H1 (cell line): Measurements from ENCODE around the gene PCDHA7. TPM values are rescaled to one million over a fixed set of nuclear protein-coding genes. Genes with fewer than 3 reads are reported as not detected.

ENCODE experiments used
- CTCF ChIA-PET: fragments of 300-600 bp; sonication (Branson Sonifier 250); formaldehyde crosslinking; loops from one replicate; lab custom pipeline; 2021; ENCODE audit not compliant: partially characterized antibody; lab: Charles Lee
- POLR2A ChIA-PET: fragments of 300-600 bp; sonication (Branson Sonifier 250); formaldehyde crosslinking; loops from one replicate; lab custom pipeline; 2021; ENCODE audit warnings: inconsistent platforms; ENCODE audit not compliant: partially characterized antibody; lab: Charles Lee
- DNase-seq, 2 experiments: peaks; one replicate each; pipeline versions ENCODE4 v3.0.0 to v3.0.0-alpha.2; 2010 to 2022; ENCODE audit warnings: low spot score in 2 of 2, low read depth in 1 of 2, mixed read lengths in 1 of 2
- FAIRE-seq: peaks from 2 replicates; lab custom pipeline; 2011; peaks lifted over from hg19 to GRCh38; lab: Jason Lieb, UNC
- H2AFZ ChIP-seq: 2 replicates; pipeline ENCODE4 v1.8.1; 2012; ENCODE audit warnings: low read length, inconsistent platforms
- H2AK5ac ChIP-seq: 2 replicates; pipeline ENCODE4 v1.6.1; 2013; ENCODE audit warnings: low read depth, low read length
- H2BK120ac ChIP-seq: replicated peaks from 2 replicates; pipeline ENCODE3; 2013; ENCODE audit warnings: low read depth, low read length, inconsistent platforms
- H2BK12ac ChIP-seq: 2 replicates; pipeline ENCODE4 v1.6.1; 2013; ENCODE audit warnings: low read depth, low read length
- H2BK15ac ChIP-seq: 2 replicates; pipeline ENCODE4 v1.6.1; 2013; ENCODE audit warnings: low read length
- H2BK20ac ChIP-seq: 2 replicates; pipeline ENCODE4 v1.6.1; 2013; ENCODE audit warnings: low read length
- H2BK5ac ChIP-seq: 2 replicates; pipeline ENCODE4 v1.6.1; 2013; ENCODE audit warnings: low read depth, low read length
- H3K14ac ChIP-seq: 2 replicates; pipeline ENCODE4 v1.6.1; 2013; ENCODE audit warnings: inconsistent platforms; ENCODE audit not compliant: insufficient read length
- H3K18ac ChIP-seq: 2 replicates; pipeline ENCODE4 v1.6.1; 2013; ENCODE audit warnings: low read length; ENCODE audit errors: extremely low read depth
- H3K23ac ChIP-seq: 2 replicates; pipeline ENCODE4 v1.6.1; 2013; ENCODE audit warnings: inconsistent platforms; ENCODE audit not compliant: insufficient read length
- H3K23me2 ChIP-seq: 2 replicates; pipeline ENCODE4 v1.6.1; 2013; ENCODE audit warnings: low read depth, low read length
- H3K27ac ChIP-seq: 2 replicates; pipeline ENCODE4 v1.6.1; 2011; ENCODE audit warnings: low read depth, low read length, inconsistent platforms
- H3K27me3 ChIP-seq, 4 experiments: replicated peaks in 1 of 4; 1 replicate in 1 of 4; 2 replicates in 3 of 4; pipeline versions ENCODE4 v1.6.1 to v1.8.1; 2011 to 2013; ENCODE audit warnings: low read length in 3 of 4, mild to moderate bottlenecking in 3 of 4, inconsistent platforms in 2 of 4, mixed read lengths in 2 of 4, moderate library complexity in 1 of 4; ENCODE audit not compliant: control insufficient read depth in 3 of 4, insufficient read depth in 3 of 4; ENCODE audit errors: extremely low read depth in 1 of 4
- H3K36me3 ChIP-seq, 4 experiments: 2 replicates each; pipeline versions ENCODE4 v1.6.1 to v1.8.1; 2011 to 2013; ENCODE audit warnings: mild to moderate bottlenecking in 4 of 4, low read length in 3 of 4, moderate library complexity in 2 of 4, control low read depth in 1 of 4, inconsistent platforms in 1 of 4; ENCODE audit not compliant: insufficient read depth in 4 of 4, control insufficient read depth in 2 of 4
- H3K4ac ChIP-seq: replicated peaks from 2 replicates; pipeline ENCODE3; 2013; ENCODE audit warnings: low read length, low read depth, mixed read lengths, inconsistent platforms; ENCODE audit not compliant: insufficient read length
- H3K4me1 ChIP-seq, 4 experiments: replicated peaks in 1 of 4; 1 replicate in 1 of 4; 2 replicates in 3 of 4; pipeline versions ENCODE4 v1.6.1 to v1.8.1; 2011 to 2013; ENCODE audit warnings: low read length in 3 of 4, inconsistent platforms in 2 of 4, mixed read lengths in 1 of 4; ENCODE audit not compliant: insufficient read depth in 4 of 4, control insufficient read depth in 3 of 4
- H3K4me2 ChIP-seq, 2 experiments: 2 replicates each; pipeline versions ENCODE4 v1.6.1 to v1.8.1; 2011 to 2013; ENCODE audit warnings: low read depth in 2 of 2, low read length in 2 of 2, control low read depth in 1 of 2, inconsistent platforms in 1 of 2, mild to moderate bottlenecking in 1 of 2; ENCODE audit not compliant: insufficient read depth in 1 of 2
- H3K4me3 ChIP-seq, 4 experiments: fragments of 200-600, 300-600 bp in 1 of 4; sonication (generic), shearing (Covaris generic), sonication (Bioruptor Twin) in 1 of 4; 2 replicates each; pipeline versions ENCODE4 v1.5.1 to v1.8.1; 2011 to 2016; ENCODE audit warnings: low read length in 4 of 4, low read depth in 3 of 4, control low read depth in 2 of 4, inconsistent platforms in 2 of 4, mild to moderate bottlenecking in 2 of 4, mixed read lengths in 1 of 4, moderate library complexity in 1 of 4; ENCODE audit not compliant: insufficient read depth in 2 of 4; ENCODE audit errors: extremely low read depth in 1 of 4
- H3K56ac ChIP-seq: replicated peaks from 2 replicates; pipeline ENCODE3; 2013; ENCODE audit warnings: low read depth, mild to moderate bottlenecking, mixed read lengths, low read length, inconsistent platforms; ENCODE audit not compliant: insufficient read length
- H3K79me1 ChIP-seq: 2 replicates; pipeline ENCODE4 v1.6.1; 2013; ENCODE audit warnings: low read depth, low read length, control low read depth
- H3K79me2 ChIP-seq, 2 experiments: 2 replicates each; pipeline versions ENCODE4 v1.6.1 to v1.8.1; 2012 to 2013; ENCODE audit warnings: low read length in 2 of 2, mild to moderate bottlenecking in 2 of 2, inconsistent platforms in 1 of 2; ENCODE audit not compliant: insufficient read depth in 2 of 2, control insufficient read depth in 1 of 2
- H3K9ac ChIP-seq, 4 experiments: replicated peaks in 1 of 4; 1 replicate in 1 of 4; 2 replicates in 3 of 4; pipeline versions ENCODE4 v1.6.1 to v1.8.1; 2011 to 2013; ENCODE audit warnings: low read depth in 3 of 4, low read length in 3 of 4, control low read depth in 2 of 4, mild to moderate bottlenecking in 2 of 4, moderate library complexity in 2 of 4, inconsistent platforms in 1 of 4; ENCODE audit errors: extremely low read depth in 1 of 4
- H3K9me3 ChIP-seq, 2 experiments: 2 replicates each; pipeline versions ENCODE4 v1.6.1 to v1.8.1; 2012 to 2013; ENCODE audit warnings: mild to moderate bottlenecking in 2 of 2, moderate library complexity in 2 of 2, control low read depth in 1 of 2, inconsistent platforms in 1 of 2, low read depth in 1 of 2, low read length in 1 of 2, mixed read lengths in 1 of 2; ENCODE audit not compliant: insufficient read depth in 2 of 2
- H4K20me1 ChIP-seq, 2 experiments: replicated peaks in 1 of 2; 2 replicates each; pipeline versions ENCODE3 to v1.8.1; 2011 to 2013; ENCODE audit warnings: inconsistent platforms in 2 of 2, low read length in 2 of 2, mild to moderate bottlenecking in 1 of 2; ENCODE audit not compliant: insufficient read depth in 2 of 2, control insufficient read depth in 1 of 2
- H4K5ac ChIP-seq: 2 replicates; pipeline ENCODE4 v1.6.1; 2013; ENCODE audit warnings: low read length, low read depth, mixed read lengths, inconsistent platforms; ENCODE audit not compliant: insufficient read length
- H4K8ac ChIP-seq: 2 replicates; pipeline ENCODE4 v1.8.0; 2013; ENCODE audit warnings: mild to moderate bottlenecking, moderate library complexity, low read length, inconsistent platforms; ENCODE audit not compliant: insufficient read depth; ENCODE audit errors: extremely low read depth
- H4K91ac ChIP-seq: replicated peaks from 2 replicates; pipeline ENCODE3; 2013; ENCODE audit warnings: low read length, mixed read lengths, inconsistent platforms; ENCODE audit not compliant: insufficient read length
- EGR1 ChIP-seq: IDR thresholded peaks from 2 replicates; pipeline ENCODE4 v1.6.1; 2011; ENCODE audit warnings: low read depth, low read length, borderline replicate concordance
- GABPA ChIP-seq: IDR thresholded peaks from 2 replicates; pipeline ENCODE4 v1.6.1; 2011; ENCODE audit warnings: mild to moderate bottlenecking, low read length, moderate library complexity, borderline replicate concordance; ENCODE audit not compliant: insufficient read depth
- GTF2F1 ChIP-seq: IDR thresholded peaks from 2 replicates; pipeline ENCODE4 v1.6.1; 2012; ENCODE audit warnings: low read depth, low read length, improper control_type of control experiment, borderline replicate concordance
- JUN ChIP-seq: IDR thresholded peaks from 2 replicates; pipeline ENCODE4 v1.6.1; 2011; ENCODE audit warnings: low read depth, mild to moderate bottlenecking, improper control_type of control experiment, low read length
- KDM1A ChIP-seq: fragments of 200-600, 300-600 bp; sonication (generic); IDR thresholded peaks from 2 replicates; pipeline ENCODE4 v1.7.1; 2016; ENCODE audit warnings: mild to moderate bottlenecking, low read length, borderline replicate concordance
- RBBP5 ChIP-seq: IDR thresholded peaks from 2 replicates; pipeline ENCODE4 v1.7.1; 2012; ENCODE audit warnings: low read depth, mild to moderate bottlenecking, inconsistent platforms, low read length, moderate library complexity, borderline replicate concordance
- RNF2 ChIP-seq: fragments of 200-900, 300-1000 bp; sonication (generic); IDR thresholded peaks from 2 replicates; pipeline ENCODE4 v1.7.1; 2016; ENCODE audit warnings: borderline replicate concordance, low read depth, mild to moderate bottlenecking, antibody characterized with exemption, low read length; ENCODE audit not compliant: poor library complexity, severe bottlenecking; ENCODE audit errors: missing control alignments
- SUZ12 ChIP-seq: fragments of 200-600 bp; sonication (generic); IDR thresholded peaks from 2 replicates; pipeline ENCODE4 v1.6.1; 2012; ENCODE audit warnings: mild to moderate bottlenecking, inconsistent platforms, low read length, moderate library complexity, mixed read lengths
- USF2 ChIP-seq: IDR thresholded peaks from 2 replicates; pipeline ENCODE4 v1.6.1; 2011; ENCODE audit warnings: low read length, improper control_type of control experiment
- YY1 ChIP-seq: IDR thresholded peaks from 2 replicates; pipeline ENCODE4 v1.6.1; 2011; ENCODE audit warnings: low read depth, mild to moderate bottlenecking, low read length
- WGBS, 2 experiments: shearing (Covaris generic) in 1 of 2; methylation state at CpG; one replicate each; pipeline versions ENCODE4 v1.1.6 to v1.1.7; 2013 to 2015; ENCODE audit warnings: low lambda C conversion rate in 2 of 2, mixed read lengths in 2 of 2, inconsistent platforms in 1 of 2, low coverage in 1 of 2, missing lambda C conversion rate in 1 of 2; ENCODE audit not compliant: insufficient replicate concordance in 2 of 2, insufficient coverage in 1 of 2, insufficient read length in 1 of 2; ENCODE audit errors: extremely low coverage in 1 of 2, missing lambda C conversion rate in 1 of 2; 5-methylcytosine and 5-hydroxymethylcytosine counted together
- polyA plus RNA-seq, 7 experiments: library from polyadenylated mRNA; depleted of rRNA in 3 of 7; stranded (reverse) in 5 of 7; unstranded in 2 of 7; fragments of >200 nt in 5 of 7; fragments of 200-250 nt in 2 of 7; gene quantifications; 1 replicate in 5 of 7; 2 replicates in 1 of 7; 4 replicates in 1 of 7; pipeline versions ENCODE4 v1.2.1 to v1.2.3, GENCODE V29; 2011 to 2013; ENCODE audit warnings: missing spikeins in 2 of 7, mixed read lengths in 2 of 7
- total RNA-seq: library from RNA; stranded (reverse); fragmentation: NEBNext Ultra II Directional; extraction: Animal tissue kit (Norgen Biotek cat#: 25700); gene quantifications from 2 replicates; pipeline ENCODE4 v1.2.1, GENCODE V29; 2021

PCDHA7 gene
- total and polyA plus RNA-seq, 2 of the 8 experiments (the other 6 are each of a cell fraction or from before 2014, with no cell fraction given): 0.86 to 1.6 TPM

GRCh38 chr5:140835622-140836510 lies 1.8 kb downstream of the PCDHA7 start:
- H3K23ac ChIP-seq: no peak overlapping the region
- H3K4me3 ChIP-seq: no peak overlapping the region
- no peak overlapping the region for H4K8ac ChIP-seq
- no peak overlapping the region for H4K91ac ChIP-seq
- FAIRE-seq (no peak), DNase-seq (no peak)
- H3K27ac ChIP-seq: no peak overlapping the region
- no peaks in the 10 kb centered on the region for H3K4me1 ChIP-seq
- H3K4me2 ChIP-seq: no peak overlapping the region
- no peak overlapping the region for H3K4ac ChIP-seq
- no peaks in the 10 kb centered on the region for H3K79me1 ChIP-seq
- 94% methylated on average over 93 of the region's 103 CpGs; no CpG with 5 or more reads in 1 of the 2 experiments for WGBS, 2 experiments
- H3K9ac ChIP-seq: no peak overlapping the region
- no peak overlapping the region for H2AFZ ChIP-seq
- ChIA-PET CTCF (interaction anchor here (0.6 to 1.8 kb wide), 9 partner anchors 8 to 255 kb away, joined by 3 to 11 read pairs (median 4); partner anchors contain the start of genes PCDHA12, PCDHA4 and PCDHA6), POLR2A (interaction anchor here (0.8 to 1.3 kb wide), 2 partner anchors 8 to 29 kb away, joined by 3 to 5 read pairs; partner anchors contain the start of genes PCDHA4 and PCDHA6)
- no peak overlapping the region for H2BK15ac ChIP-seq
- H3K27me3 ChIP-seq: no peaks in the 10 kb centered on the region
- H4K20me1 ChIP-seq: no peaks in the 10 kb centered on the region
- no peak overlapping the region for H3K56ac ChIP-seq
- no peak overlapping the region for H2BK20ac ChIP-seq
- no peaks in the 10 kb centered on the region for H3K23me2 ChIP-seq
- H4K5ac ChIP-seq: no peak overlapping the region
- H3K9me3 ChIP-seq: peaks cover 0 to 19% of the 10 kb centered on the region in 2 experiments; a peak in 2 of 4 replicates
- no peak overlapping the region for H2BK120ac ChIP-seq
- H3K14ac ChIP-seq: no peak overlapping the region
- H2BK5ac ChIP-seq: no peak overlapping the region
- H3K79me2 ChIP-seq: no peaks in the 10 kb centered on the region
- H2AK5ac ChIP-seq: no peak overlapping the region
- H3K36me3 ChIP-seq: peaks cover 0 to 9% (median 0%) of the 10 kb centered on the region in 4 experiments; a peak in 2 of 8 replicates
- no peak overlapping the region for H3K18ac ChIP-seq
- no peak overlapping the region for H2BK12ac ChIP-seq
- no peak for TF ChIP-seq EGR1
- TF ChIP-seq RBBP5: no peak
- TF ChIP-seq JUN: no peak
- no peak for TF ChIP-seq YY1
- no peak for TF ChIP-seq KDM1A
- no peak for TF ChIP-seq USF2
- TF ChIP-seq GABPA: no peak
- no peak for TF ChIP-seq GTF2F1
- TF ChIP-seq SUZ12: no peak
- TF ChIP-seq RNF2: no peak
